ENCODE results near the gene PLCG1. TPM values are rescaled to one million over a fixed set of nuclear protein-coding genes. Genes with fewer than 3 reads are reported as not detected.

PLCG1 gene
- total and polyA plus RNA-seq, 2 of the 8 experiments (the other 6 are each of a cell fraction or from before 2014, with no cell fraction given): 103 to 154 TPM

- Histone ChIP-seq H3K4me2 (ENCODE audit: insufficient read depth in 1 of 2, low read depth in 2 of 2, low read length in 2 of 2) (no peak overlapping the region), H3K9me3 (ENCODE audit: insufficient read depth in 2 of 2, low read depth in 1 of 2, low read length in 1 of 2) (no peaks in the 10 kb centered on the region), H3K79me2 (ENCODE audit: control insufficient read depth in 1 of 2, insufficient read depth in 2 of 2, low read length in 2 of 2) (peaks cover 90 to 100% of the 10 kb centered on the region in 2 experiments), H3K9ac (replicated peaks in 1 of 4; ENCODE audit: extremely low read depth in 1 of 4, low read depth in 3 of 4, low read length in 3 of 4) (no peak overlapping the region), H2BK12ac (ENCODE audit: low read depth, low read length) (no peak overlapping the region), H3K27me3 (replicated peaks in 1 of 4; ENCODE audit: control insufficient read depth in 3 of 4, extremely low read depth in 1 of 4, insufficient read depth in 3 of 4, low read length in 3 of 4) (no peaks in the 10 kb centered on the region), H4K91ac (replicated peaks; ENCODE audit: insufficient read length, low read length) (no peak overlapping the region), H3K79me1 (ENCODE audit: low read depth, low read length) (peaks cover 56% of the 10 kb centered on the region), H2BK15ac (ENCODE audit: low read length) (no peak overlapping the region), H2BK120ac (replicated peaks; ENCODE audit: low read depth, low read length) (no peak overlapping the region), H3K23me2 (ENCODE audit: low read depth, low read length) (no peaks in the 10 kb centered on the region), H3K27ac (ENCODE audit: low read depth, low read length) (no peak overlapping the region), H4K20me1 (replicated peaks in 1 of 2; ENCODE audit: control insufficient read depth in 1 of 2, insufficient read depth in 2 of 2, low read length in 2 of 2) (peaks cover 47 to 78% of the 10 kb centered on the region in 2 experiments), H3K56ac (replicated peaks; ENCODE audit: insufficient read length, low read depth, low read length) (no peak overlapping the region), H3K4me1 (replicated peaks in 1 of 4; ENCODE audit: control insufficient read depth in 3 of 4, insufficient read depth in 4 of 4, low read length in 3 of 4) (peaks cover under 1 to 18% (median 11%) of the 10 kb centered on the region in 4 experiments; a peak in 6 of 7 replicates), H2BK5ac (ENCODE audit: low read depth, low read length) (no peak overlapping the region), H3K36me3 (ENCODE audit: control insufficient read depth in 2 of 4, insufficient read depth in 4 of 4, low read length in 3 of 4) (peaks cover 0 to 2% (median 0%) of the 10 kb centered on the region in 4 experiments; a peak in 2 of 8 replicates), H3K14ac (ENCODE audit: insufficient read length) (no peak overlapping the region), H2BK20ac (ENCODE audit: low read length) (no peak overlapping the region), H4K5ac (ENCODE audit: insufficient read length, low read depth, low read length) (no peak overlapping the region), H3K4ac (replicated peaks; ENCODE audit: insufficient read length, low read depth, low read length) (no peak overlapping the region), H4K8ac (ENCODE audit: extremely low read depth, insufficient read depth, low read length) (no peak overlapping the region), H3K4me3 (ENCODE audit: extremely low read depth in 1 of 4, insufficient read depth in 2 of 4, low read depth in 3 of 4, low read length in 4 of 4) (no peak overlapping the region), H3K18ac (ENCODE audit: extremely low read depth, low read length) (no peak overlapping the region), H2AK5ac (ENCODE audit: low read depth, low read length) (no peak overlapping the region), H2AFZ (ENCODE audit: low read length) (no peak overlapping the region), H3K23ac (ENCODE audit: insufficient read length) (no peak overlapping the region)
- FAIRE-seq (no peak), DNase-seq (ENCODE audit: low read depth in 1 of 2, low spot score in 2 of 2) (no peak)
- CTCF ChIA-PET (ENCODE audit: partially characterized antibody): interaction anchor here (0.5 to 2.4 kb wide), 9 partner anchors 11 to 710 kb away, joined by 3 to 12 read pairs (median 3); no protein-coding TSS in a partner anchor
- POLR2A ChIA-PET (ENCODE audit: partially characterized antibody): interaction anchor here (0.7 to 3.1 kb wide), 5 partner anchors 8 to 21 kb away, joined by 3 to 13 read pairs (median 3); no protein-coding TSS in a partner anchor
- 87% methylated on average over 12 of the region's 12 CpGs; no CpG with 5 or more reads in 1 of the 2 experiments for WGBS, 2 experiments (ENCODE audit: extremely low coverage in 1 of 2, insufficient coverage in 1 of 2, insufficient read length in 1 of 2, insufficient replicate concordance in 2 of 2, low coverage in 1 of 2, low lambda C conversion rate in 2 of 2, missing lambda C conversion rate in 1 of 2)
- TF ChIP-seq SUZ12 (IDR thresholded peaks at IDR 0.05; ENCODE audit: low read length): no peak
- TF ChIP-seq SIRT6 (IDR thresholded peaks at IDR 0.05; ENCODE audit: low read length): no peak
- no peak for TF ChIP-seq RFX5 (IDR thresholded peaks at IDR 0.05; ENCODE audit: borderline replicate concordance, low read depth, low read length)
- TF ChIP-seq POLR2A (IDR thresholded peaks at IDR 0.05; ENCODE audit: control extremely low read depth in 1 of 2, low read depth in 2 of 2, low read length in 2 of 2): no peak
- no peak for TF ChIP-seq CTCF (IDR thresholded peaks at IDR 0.05; ENCODE audit: control extremely low read depth in 1 of 3, insufficient read depth in 1 of 3, low read depth in 1 of 3, low read length in 3 of 3)
- TF ChIP-seq SRF (IDR thresholded peaks at IDR 0.05; ENCODE audit: low read depth, low read length): no peak
- no peak for TF ChIP-seq TEAD4 (IDR thresholded peaks at IDR 0.05; ENCODE audit: low read depth, low read length)
- no peak for TF ChIP-seq RXRA (IDR thresholded peaks at IDR 0.05; ENCODE audit: insufficient read depth, low read depth, low read length)
- TF ChIP-seq CREB1 (IDR thresholded peaks at IDR 0.05): no peak
Measured at GRCh38 chr20:41145821-41146620, 8.7 kb downstream of the PLCG1 start.
